Measurements from ENCODE around the gene GLUD1.
"Not testable (repeated sequence)": the region's sequence is repeated elsewhere in the genome, so short reads cannot be mapped to it uniquely, and the experiment has no call there.

The GLUD1 gene

DNA sequence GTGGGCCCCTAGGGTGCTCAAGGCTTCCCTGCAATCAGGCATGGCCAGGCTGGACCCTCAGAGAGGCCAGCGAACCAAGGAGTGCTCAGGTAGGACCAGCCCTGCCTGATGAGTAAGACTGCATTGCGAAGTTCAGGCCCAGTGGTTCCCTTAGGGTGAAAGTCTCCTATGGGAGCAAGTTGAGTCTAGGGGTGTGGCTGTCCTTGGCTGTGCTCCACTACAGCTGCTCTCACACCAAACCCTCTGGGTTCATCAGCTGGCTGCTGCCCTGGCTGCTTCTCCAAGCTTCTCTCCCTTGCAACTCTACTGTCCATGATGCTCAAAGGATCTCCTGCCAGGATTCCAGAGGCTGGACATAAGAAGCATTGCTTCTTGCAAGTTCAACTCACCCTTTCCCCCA, 55.9 kb downstream of the GLUD1 start:
- no peak for DNase-seq

GRCh38 chr10:87038286-87038717, 56.3 kb downstream of the GLUD1 start:
- no peak for DNase-seq

DNA sequence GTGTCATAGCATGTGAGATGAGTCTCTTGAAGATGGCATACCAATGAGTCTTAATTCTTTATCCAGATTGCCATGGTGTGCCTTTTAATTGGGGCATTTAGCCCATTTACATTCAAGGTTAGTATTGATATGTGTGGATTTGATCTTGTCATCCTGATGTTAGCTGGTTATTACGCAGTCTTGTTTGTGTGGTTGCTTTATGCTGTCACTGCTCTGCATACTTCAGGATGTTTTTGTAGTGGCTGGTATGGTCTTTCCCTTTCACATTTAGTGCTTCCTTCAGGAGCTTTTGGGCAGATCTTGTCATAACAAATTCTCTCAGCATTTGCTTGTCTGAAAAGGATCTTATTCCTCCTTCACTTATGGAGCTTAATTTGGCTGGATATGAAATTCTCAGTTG, 58.0 kb downstream of the GLUD1 start:
- DNase-seq: no peak

DNA sequence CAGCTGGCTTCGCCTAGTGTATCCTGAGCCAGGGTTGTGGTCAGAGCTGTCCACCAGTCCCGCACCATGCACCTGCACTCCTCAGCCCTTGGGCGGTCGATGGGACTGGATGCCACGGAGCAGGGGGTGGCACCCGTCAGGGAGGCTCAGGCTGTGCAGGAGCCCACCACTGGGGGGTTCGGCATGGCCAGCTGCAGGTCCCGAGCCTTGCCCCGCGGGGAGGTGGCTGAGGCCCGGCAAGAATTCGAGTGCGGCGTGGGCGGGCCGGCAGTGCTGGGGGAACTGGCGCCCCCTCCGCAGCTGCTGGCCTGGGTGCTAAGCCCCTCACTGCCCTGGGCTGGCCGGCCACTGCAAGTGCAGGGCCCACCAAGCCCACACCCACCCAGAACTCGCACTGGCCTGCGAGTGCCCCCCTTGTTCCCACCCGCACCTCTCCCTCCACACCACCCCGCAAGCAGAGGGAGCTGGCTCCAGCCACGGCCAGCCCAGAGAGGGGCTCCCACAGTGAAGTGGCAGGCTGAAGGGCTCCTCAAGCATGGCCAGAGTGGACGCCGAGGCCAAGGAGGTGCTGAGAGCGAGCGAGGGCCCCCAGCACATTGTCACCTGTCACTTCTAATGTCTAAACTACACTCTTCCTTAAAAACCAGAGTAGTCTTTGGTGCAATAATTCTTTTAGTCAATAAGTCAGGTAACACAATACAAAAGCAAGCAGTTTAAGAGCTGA, 63.6 kb downstream of the GLUD1 start:
- no peak for DNase-seq

- not testable (repeated sequence) for DNase-seq
Observed at GRCh38 chr10:87030419-87030818, 64.2 kb downstream of the GLUD1 start.

DNA sequence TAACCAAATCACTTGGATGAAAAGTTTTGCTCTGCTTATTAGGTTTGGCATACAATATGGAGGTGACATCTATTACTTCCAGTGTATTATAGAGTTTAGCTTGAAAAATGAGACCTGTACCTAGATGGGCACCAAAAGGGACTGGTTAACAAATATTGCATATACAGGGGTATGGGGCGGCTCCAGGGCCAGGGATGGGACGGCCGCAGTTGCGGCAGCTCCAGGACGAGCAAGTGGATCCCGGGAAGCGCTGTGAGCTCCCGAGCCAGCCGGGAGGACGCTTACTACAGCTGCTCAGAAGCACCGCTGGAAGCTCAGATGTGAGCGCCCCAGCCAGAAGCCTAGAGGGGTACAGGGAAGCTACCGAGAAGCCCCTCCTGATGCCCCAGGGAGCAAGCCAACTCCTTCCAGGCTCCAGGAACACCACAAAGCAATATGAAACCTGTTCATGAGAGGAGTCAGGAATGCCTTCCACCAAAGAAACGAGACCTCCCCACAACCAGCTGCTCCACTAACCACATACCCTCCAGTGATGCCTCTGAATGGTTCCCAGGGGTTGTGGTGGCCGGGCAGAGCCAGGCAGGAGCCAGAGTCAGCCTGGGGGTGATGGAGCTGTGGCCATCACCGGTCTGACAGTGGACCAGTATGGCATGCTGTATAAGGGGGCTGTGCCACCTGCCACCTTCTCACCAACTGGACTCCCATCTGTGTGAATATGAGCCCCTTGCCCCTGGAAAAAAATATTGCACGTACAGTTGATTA, 67.7 kb downstream of the GLUD1 start:
- not testable (repeated sequence) for DNase-seq

GRCh38 chr10:87025285-87025958, 69.2 kb downstream of the GLUD1 start:
- DNase-seq: not testable (repeated sequence)

DNA sequence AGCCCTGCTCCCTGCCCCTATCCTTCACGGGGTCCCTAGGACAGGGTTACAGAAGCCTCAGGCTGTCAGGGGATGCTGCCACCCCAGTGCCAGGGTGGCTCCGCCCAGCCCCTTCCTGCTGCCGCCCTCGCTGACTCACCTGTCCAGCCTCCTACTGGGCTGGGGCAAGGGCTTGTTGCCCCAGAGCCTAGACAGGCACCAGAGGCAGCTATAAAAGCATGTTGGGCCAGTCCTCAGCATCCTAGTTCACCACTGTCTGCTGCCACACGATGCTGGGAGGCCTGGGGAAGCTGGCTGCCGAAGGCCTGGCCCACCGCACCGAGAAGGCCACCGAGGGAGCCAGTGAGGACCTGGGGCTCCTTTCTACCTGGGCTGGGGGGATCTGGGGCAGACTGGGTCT, 74.6 kb downstream of the GLUD1 start, which contains the start of gene FAM25A:
Gene FAM25A, plus strand, starts transcription at position 239 of the 400 bp plus-strand sequence. Its CDS starts 31 bp downstream, at position 270.
- not testable (repeated sequence) for DNase-seq

GRCh38 chr10:87019504-87019903, 75.1 kb downstream of the GLUD1 start:
- DNase-seq: not testable (repeated sequence)

GRCh38 chr10:87019066-87019465, 75.6 kb downstream of the GLUD1 start:
- not testable (repeated sequence) for DNase-seq

DNA sequence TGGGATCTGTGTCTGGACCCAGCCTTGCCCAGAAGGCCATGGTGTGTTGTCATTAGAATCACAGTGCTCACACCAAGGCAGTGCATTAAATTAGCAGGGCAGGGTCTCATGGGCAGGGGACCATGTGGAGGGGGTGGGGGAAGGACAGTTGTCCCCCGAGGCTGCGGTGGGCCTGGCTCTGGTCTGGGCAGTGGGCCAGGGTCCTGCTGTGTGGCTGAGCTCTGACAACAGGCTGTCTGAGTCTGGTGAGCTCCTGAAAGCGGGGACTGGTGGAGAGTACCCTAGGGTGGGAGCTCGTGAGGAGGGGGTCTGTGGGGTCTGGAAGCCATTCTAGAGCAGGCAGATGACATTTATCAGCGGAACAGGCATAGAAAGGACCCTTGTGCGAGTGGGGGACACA, 76.5 kb downstream of the GLUD1 start:
- DNase-seq: not testable (repeated sequence)

DNA sequence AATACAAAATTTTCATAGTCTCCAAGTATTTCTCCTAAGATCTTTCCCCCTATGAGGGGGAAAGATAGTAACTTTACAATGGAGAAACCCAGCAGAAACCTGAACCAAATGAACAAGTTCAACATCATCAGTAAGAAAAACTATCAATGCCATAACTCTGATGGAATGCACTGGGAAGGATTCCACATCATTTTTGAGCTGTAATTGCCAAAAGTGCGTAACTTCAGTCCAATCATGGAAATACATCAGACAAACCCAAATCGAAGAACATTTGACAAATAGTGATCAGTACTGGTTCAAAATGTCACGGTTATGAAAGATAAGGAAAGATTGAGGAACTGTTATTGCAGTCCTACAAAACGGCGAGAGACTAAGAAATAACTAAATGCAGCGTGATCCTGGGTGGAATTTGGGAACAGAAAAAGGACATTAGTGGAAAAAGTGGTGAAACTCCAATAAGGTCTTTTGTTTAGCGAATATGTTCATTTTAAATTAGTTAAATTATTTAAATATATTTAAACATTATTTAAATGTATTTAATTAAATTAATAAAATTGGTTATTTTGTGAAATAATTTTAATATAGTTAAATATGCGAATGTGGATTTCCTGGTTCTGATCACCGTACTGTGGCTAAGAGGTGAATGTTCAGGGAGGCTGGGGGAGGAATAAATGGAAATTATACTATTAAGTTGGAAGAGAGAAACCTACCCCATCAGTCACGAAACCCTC, 79.5 kb downstream of the GLUD1 start:
- not testable (repeated sequence) for DNase-seq

GRCh38 chr10:87013528-87013927, 81.1 kb downstream of the GLUD1 start:
- not testable (repeated sequence) for DNase-seq

GRCh38 chr10:87009134-87009696, 85.4 kb downstream of the GLUD1 start:
- not testable (repeated sequence) for DNase-seq

DNA sequence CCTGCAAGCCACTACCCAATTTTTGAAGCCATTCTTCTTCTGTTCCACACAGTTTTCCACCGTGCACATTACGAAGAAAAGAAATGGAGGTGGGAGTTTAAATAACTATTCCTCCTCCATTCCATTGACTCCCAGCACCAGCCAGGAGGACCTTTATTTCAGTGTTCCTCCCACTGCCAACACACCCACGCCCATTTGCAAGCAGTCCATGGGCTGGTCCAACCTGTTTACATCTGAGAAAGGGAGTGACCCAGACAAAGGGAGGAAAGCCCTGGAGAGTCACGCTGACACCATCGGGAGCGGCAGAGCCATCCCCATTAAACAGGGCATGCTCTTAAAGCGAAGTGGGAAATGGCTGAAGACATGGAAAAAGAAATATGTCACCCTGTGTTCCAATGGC, 86.3 kb downstream of the GLUD1 start:
- not testable (repeated sequence) for DNase-seq

DNA sequence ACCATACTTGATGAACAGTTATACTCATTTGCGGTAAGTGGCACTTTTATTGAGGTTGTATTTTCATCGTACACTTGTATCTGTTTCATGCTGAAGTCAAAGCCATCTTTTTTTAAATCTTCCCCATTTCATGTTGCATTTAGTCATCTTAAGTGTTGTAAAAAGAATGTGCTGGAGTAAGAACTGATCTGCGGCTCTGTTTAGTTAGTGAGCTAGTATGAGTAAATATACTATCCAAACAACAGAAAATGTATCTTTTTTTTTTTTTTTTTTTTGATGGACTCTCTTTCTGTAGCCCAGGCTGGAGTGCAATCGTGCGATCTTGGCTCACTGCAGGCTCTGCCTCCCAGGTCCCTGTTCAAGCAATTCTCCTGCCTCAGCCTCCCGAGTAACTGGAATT, 87.0 kb downstream of the GLUD1 start:
- not testable (repeated sequence) for DNase-seq

DNA sequence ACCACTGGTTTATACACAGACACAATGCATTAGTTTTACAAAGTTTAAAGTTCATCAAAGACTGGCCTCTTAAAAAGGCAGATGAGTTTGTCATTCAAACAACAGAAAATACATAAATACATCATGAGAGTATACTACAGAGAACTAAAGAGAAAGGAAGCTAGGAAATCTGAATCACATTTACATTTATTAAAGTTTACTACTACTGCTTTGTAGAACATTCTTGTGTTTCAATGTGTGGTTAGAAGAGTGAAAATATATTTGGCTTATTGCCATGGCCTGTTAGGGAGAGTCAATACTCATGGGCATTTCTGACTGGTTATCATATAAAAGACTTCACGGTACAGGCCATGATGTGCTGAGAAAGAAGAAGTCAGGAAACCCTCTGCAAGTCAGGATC, 87.5 kb downstream of the GLUD1 start:
- not testable (repeated sequence) for DNase-seq

DNA sequence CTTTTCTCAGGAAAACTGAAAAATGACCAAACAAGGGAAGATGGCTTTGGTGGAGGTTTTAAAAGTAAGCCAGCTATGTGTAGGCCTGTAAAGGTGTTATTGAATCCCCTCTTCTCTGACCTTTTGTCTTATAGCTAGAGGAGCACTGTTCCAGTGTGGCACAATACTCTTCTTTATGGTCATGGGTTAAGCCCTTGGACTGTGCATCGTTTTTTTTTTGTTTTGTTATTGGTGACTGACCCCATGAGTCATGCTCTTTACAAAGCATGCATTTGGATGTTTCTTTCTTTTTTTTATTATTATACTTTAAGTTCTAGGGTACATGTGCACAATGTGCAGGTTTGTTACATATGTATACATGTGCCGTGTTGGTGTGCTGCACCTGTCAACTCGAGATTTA, 94.2 kb downstream of the GLUD1 start:
- no peak for DNase-seq

Data from NCI-H2029 treated with DMSO at 0.1 percent for 48 hours (cell line).